Mononuclear cell (primary cell): ENCODE data around the gene MED7. TPM values are rescaled to one million over a fixed set of nuclear protein-coding genes. Genes with fewer than 3 reads are reported as not detected.

Experiments used
- H3K27me3 ChIP-seq: 2 replicates; pipeline ENCODE4 v1.6.0; 2011; ENCODE audit warnings: low read length, control low read depth; ENCODE audit not compliant: insufficient read depth
- H3K4me1 ChIP-seq: 2 replicates; pipeline ENCODE4 v1.5.1; 2011; ENCODE audit warnings: mild to moderate bottlenecking, low read length, control low read depth; ENCODE audit not compliant: insufficient read depth
- H3K4me3 ChIP-seq: 2 replicates; pipeline ENCODE4 v1.5.1; 2011; ENCODE audit warnings: mild to moderate bottlenecking, low read length, moderate library complexity
- H3K9me3 ChIP-seq: 2 replicates; pipeline ENCODE4 v1.5.1; 2011; ENCODE audit warnings: low read depth, mild to moderate bottlenecking, control low read depth, low read length
- total RNA-seq: library from RNA; depleted of rRNA; stranded (reverse); fragments of >200 nt; gene quantifications from one replicate; pipeline ENCODE4 v1.2.3, GENCODE V29; 2012

The MED7 gene
- total RNA-seq, 1 donor: 12.0 TPM

DNA sequence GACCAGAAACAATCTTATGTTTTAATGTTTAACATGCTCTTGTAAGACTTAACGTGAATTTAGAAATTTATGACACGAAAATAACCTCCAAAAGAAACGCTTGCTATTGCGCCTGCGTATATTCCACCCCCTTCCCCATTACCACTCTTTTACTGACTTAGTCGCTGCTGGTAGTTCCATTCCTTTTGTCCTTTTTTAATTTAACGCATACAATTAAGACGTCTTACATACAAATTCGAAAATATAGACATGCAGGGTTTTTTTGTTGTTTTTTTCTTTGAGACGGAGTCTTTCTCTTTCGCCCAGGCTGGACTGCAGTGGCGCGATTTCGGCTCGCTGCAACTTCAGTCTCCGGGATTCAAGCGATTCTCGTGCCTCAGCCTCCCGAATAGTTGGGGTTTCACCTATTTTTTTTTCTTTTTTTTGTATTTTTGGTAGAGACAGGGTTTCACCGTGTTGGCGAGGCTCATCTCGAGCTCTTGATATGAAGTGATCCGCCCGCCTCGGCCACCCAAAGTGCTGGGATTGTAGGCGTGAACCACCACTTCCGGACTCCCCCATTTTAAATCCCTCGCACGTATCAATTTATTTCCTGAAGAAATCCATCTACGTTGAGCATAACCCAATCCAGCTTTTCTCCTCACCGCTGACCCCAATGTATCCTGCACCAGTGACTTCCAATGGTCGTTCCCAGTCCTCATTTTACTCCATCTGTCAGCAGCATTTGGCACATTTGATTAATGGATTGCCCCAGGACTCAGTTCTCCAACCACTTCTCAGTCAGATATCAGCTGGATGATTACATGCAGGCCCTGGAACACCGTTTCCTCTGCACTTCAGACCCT, 684 bp upstream of the MED7 start:
- H3K4me1 ChIP-seq: peaks cover 22% of the 10 kb centered on the region
- no peaks in the 10 kb centered on the region for H3K9me3 ChIP-seq
- H3K4me3 ChIP-seq: peak overlapping the region; percentile 99
- H3K27me3 ChIP-seq: no peaks in the 10 kb centered on the region

DNA sequence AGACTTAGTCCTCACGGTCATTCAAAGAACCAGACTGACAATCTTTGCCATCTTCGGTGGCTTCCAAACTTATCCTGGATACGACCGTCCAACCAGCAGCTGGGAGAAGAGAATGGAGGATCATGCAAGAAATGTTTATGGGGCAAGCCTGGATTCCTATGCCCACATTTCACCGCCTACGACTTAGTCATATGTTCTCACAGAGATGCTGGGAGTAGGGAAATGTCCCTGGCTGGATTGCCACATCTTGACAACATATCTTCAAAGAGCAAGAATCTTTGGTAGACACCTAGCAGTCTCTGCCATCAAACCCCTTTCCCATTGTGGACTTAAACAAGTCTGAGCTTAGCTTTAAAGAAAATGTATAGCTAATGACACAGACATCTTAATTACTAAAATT, 5.0 kb downstream of the MED7 start:
- H3K4me1 ChIP-seq: peaks cover 14% of the 10 kb centered on the region
- H3K9me3 ChIP-seq: no peaks in the 10 kb centered on the region
- H3K4me3 ChIP-seq: no peak overlapping the region
- no peaks in the 10 kb centered on the region for H3K27me3 ChIP-seq

DNA sequence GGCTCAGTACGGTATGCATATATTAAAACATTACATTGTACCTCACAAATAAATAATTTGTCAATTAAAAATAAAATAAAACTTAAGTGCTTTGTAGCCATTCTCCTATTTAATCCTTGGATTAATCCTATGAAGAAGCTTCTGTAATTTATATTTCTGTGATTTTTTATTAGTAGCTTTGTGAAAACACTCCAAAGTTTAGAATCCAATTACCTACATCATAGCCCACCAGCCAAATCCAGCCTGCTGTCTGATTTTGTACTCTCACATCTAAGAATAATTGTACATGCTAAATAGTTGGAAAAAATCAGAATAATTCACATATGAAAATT, 10.4 kb downstream of the MED7 start:
- H3K4me1 ChIP-seq: peaks cover 13% of the 10 kb centered on the region
- H3K9me3 ChIP-seq: no peaks in the 10 kb centered on the region
- no peaks in the 10 kb centered on the region for H3K27me3 ChIP-seq
- no peak overlapping the region for H3K4me3 ChIP-seq

DNA sequence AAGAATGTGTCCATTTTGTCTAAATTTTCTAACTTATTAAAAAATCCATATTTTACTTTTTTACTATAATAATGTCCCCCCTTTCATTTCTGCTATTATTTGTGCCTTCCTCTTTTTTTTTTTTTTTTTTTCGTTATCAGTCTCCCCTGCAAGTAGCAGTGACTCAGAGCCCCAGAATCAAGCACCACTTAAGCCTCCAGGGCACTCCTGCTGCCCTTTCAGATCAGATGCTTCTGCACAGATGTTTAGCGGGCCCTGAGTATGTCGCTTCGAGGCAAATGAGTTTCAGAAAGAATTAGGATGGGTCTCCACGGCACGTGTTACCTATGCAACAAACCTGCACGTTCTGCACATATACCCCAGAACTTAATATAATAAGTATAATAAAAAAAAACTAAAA, 11.7 kb downstream of the MED7 start:
- H3K4me3 ChIP-seq: no peak overlapping the region
- no peaks in the 10 kb centered on the region for H3K9me3 ChIP-seq
- no peaks in the 10 kb centered on the region for H3K27me3 ChIP-seq
- H3K4me1 ChIP-seq: peaks cover 13% of the 10 kb centered on the region

DNA sequence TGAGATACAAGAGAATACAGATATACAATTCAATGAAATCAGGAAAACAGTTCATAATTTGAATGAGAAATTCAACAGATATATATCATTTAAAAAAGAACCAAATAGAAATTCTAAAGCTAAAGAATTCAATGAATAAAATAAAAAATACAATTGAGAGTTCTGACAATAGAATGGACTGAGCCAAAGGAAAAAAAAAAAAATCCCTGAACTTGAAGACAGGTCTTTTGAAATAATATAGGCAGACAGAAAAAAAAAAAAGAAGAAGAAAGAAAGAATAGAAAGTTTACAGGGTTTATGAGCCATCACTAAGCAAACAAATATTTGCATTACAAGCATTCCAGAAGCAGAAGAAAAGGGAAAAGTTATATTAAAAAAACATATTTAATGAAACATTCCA, 21.0 kb downstream of the MED7 start:
- no peaks in the 10 kb centered on the region for H3K4me1 ChIP-seq

DNA sequence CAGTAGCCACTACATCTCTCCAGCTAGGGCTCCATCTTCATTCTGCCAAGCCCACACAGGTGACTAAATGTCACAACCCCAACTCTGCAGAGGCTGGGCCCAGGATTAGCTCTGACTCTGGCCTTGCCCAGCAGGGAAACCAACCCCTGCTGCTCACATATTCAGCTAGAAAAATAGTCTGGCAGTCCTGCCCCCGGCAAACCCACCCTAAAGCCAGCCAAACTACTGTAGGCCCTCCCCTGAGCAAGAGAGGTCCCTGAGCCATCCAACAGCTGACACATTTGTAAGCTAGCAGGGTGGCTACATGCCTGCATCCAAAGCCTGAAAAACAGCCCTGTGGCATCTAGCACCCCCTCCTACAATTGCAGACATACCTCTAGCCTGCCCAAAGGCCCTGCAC, 22.6 kb downstream of the MED7 start:
- Histone ChIP-seq H3K27me3 (no peaks in the 10 kb centered on the region), H3K9me3 (peaks cover 16% of the 10 kb centered on the region), H3K4me1 (no peaks in the 10 kb centered on the region), H3K4me3 (no peak overlapping the region)

More for the DNA sequence above, 21.0 kb downstream of the MED7 start:
- Histone ChIP-seq H3K9me3 (peaks cover 16% of the 10 kb centered on the region), H3K27me3 (no peaks in the 10 kb centered on the region), H3K4me3 (no peak overlapping the region)

DNA sequence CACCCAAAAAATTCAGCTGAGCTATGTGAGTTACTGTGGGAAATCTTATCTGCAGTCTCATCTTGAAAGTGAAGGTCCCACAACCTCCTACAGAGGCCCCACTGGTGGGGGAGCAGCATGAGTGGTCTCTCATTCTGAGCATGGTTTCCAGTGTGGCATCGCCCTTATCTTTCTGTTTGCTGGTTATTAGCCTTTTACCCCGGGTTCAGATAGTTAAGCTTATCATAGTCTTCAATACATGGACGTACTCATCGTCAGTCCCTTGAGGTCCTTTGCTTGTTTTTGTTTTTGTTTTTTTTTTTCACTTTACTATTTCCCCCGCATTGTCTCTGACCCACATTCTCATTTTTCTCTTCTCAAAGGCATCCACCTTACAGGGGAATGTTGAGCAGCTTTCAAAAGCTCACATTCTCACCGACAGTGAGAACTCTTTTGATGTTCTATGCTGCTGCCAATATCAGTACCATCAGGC, 26.1 kb downstream of the MED7 start:
- Histone ChIP-seq H3K27me3 (no peaks in the 10 kb centered on the region), H3K4me1 (no peaks in the 10 kb centered on the region), H3K9me3 (peaks cover 5% of the 10 kb centered on the region), H3K4me3 (no peak overlapping the region)

- no peak overlapping the region for H3K4me3 ChIP-seq
- H3K9me3 ChIP-seq: no peaks in the 10 kb centered on the region
Measured at GRCh38 chr5:157115502-157115901, 27.2 kb downstream of the MED7 start.

DNA sequence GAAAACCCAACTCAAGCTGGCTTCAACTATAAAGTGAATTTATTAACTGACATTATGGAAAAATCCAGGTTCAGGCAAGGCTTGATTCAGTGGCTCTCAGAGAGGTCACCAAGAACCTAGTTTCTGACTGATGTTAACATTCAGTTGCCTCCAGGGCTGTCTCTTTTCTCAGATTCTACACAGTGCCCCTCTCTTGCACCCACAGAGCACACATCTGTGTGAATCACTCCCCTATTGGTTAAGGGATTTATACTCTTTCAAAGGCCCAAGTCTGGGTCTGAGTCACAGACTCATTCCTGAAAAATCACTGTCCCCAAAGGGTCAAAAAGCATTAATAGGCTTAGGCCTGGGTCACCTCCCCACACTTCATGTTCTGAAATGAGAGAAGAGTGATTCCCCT, 27.7 kb downstream of the MED7 start:
- peaks cover 6% of the 10 kb centered on the region for H3K4me1 ChIP-seq
- no peaks in the 10 kb centered on the region for H3K27me3 ChIP-seq
- H3K9me3 ChIP-seq: no peaks in the 10 kb centered on the region
- no peak overlapping the region for H3K4me3 ChIP-seq

More at GRCh38 chr5:157115502-157115901, 27.2 kb downstream of the MED7 start:
- Histone ChIP-seq H3K4me1 (peaks cover 1% of the 10 kb centered on the region), H3K27me3 (no peaks in the 10 kb centered on the region)

- peaks cover 26% of the 10 kb centered on the region for H3K4me1 ChIP-seq
- H3K27me3 ChIP-seq: no peaks in the 10 kb centered on the region
- no peak overlapping the region for H3K4me3 ChIP-seq
- H3K9me3 ChIP-seq: no peaks in the 10 kb centered on the region
Measured at GRCh38 chr5:157113002-157113401, 29.7 kb downstream of the MED7 start.

- no peak overlapping the region for H3K4me3 ChIP-seq
- no peaks in the 10 kb centered on the region for H3K27me3 ChIP-seq
- H3K9me3 ChIP-seq: no peaks in the 10 kb centered on the region
- H3K4me1 ChIP-seq: peaks cover 59% of the 10 kb centered on the region
Measured at GRCh38 chr5:157109744-157110143, 32.9 kb downstream of the MED7 start.

DNA sequence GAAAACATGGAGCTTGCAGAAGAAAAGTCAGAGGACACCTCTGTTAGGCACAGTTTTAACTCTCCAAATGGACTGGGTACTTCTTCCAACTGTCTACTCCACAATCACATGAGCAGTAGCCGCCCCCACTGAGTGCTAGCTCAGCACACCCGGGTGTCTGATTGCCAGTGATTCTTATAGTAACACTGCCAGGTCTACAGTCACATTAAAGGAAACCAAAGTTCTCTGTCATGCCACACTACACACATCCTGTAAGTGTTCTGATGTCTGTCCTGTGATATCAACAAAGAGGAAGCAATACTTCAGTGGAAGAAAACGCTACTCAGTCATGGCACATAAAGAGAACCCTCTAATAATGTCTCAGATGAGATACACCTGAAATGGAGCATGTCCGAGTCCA, 33.7 kb downstream of the MED7 start, which contains the start of gene HAVCR2:
Gene HAVCR2, minus strand, starts transcription at position 69 of the 400 bp plus-strand sequence. Its CDS starts 61 bp downstream, at position 8.
- Histone ChIP-seq H3K9me3 (no peaks in the 10 kb centered on the region), H3K4me1 (peaks cover 66% of the 10 kb centered on the region), H3K27me3 (no peaks in the 10 kb centered on the region), H3K4me3 (peak within 1 kb of the TSS; percentile 32)

- Histone ChIP-seq H3K4me1 (peaks cover 68% of the 10 kb centered on the region), H3K4me3 (peak overlapping the region; percentile 32), H3K27me3 (no peaks in the 10 kb centered on the region), H3K9me3 (no peaks in the 10 kb centered on the region)
Measured at GRCh38 chr5:157107508-157107907, 35.2 kb downstream of the MED7 start.

GRCh38 chr5:157106630-157107461, 35.8 kb downstream of the MED7 start:
- H3K9me3 ChIP-seq: no peaks in the 10 kb centered on the region
- no peaks in the 10 kb centered on the region for H3K27me3 ChIP-seq
- peak overlapping the region; percentile 32 for H3K4me3 ChIP-seq
- H3K4me1 ChIP-seq: peaks cover 68% of the 10 kb centered on the region

DNA sequence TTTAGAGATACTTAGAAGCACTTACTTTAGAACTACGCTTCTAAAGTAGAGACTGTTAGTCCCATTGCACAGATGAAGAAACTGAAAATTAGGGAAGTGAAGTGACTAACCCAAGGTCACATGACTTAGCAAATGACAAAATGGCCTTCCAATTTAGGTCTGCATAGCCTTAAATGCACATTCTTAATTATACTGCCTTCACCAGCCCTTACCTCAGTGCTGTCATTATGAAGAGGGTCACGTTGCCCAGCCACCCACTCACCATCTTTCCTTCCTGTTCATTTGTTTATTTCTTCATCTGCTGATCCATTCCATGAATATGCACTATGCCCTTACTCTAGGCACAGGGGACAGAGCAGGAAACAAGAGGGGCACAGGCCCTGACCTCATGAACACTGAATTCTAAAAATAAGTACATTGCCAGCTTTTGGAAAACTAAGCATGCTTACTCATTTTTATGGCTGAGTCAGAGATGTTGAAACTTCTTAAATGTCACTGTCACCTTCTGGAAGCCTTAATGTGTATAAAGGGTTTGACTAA, 42.5 kb downstream of the MED7 start:
- H3K27me3 ChIP-seq: no peaks in the 10 kb centered on the region
- no peaks in the 10 kb centered on the region for H3K9me3 ChIP-seq
- peaks cover 30% of the 10 kb centered on the region for H3K4me1 ChIP-seq
- no peak overlapping the region for H3K4me3 ChIP-seq
